DOHH2 (cell line): ENCODE measurements around the gene SIRT2.
A peak's percentile ranks its signal among the peaks of the same experiment; 100 is the strongest.

Experiments
- H3F3A ChIP-seq: fragments of 200-600 bp; sonication (generic), shearing (Covaris generic); 2 replicates; pipeline ENCODE4 v1.6.0; 2016; ENCODE audit warnings: antibody characterized with exemption, mild to moderate bottlenecking; ENCODE audit not compliant: control insufficient read depth, insufficient read depth
- H3K27ac ChIP-seq: fragments of 200-600 bp; sonication (generic); 2 replicates; pipeline ENCODE4 v1.5.1; 2014; ENCODE audit warnings: low read depth, mild to moderate bottlenecking, low read length, moderate library complexity
- H3K27me3 ChIP-seq: fragments of 200-600 bp; sonication (generic); 2 replicates; pipeline ENCODE4 v1.6.1; 2014; ENCODE audit warnings: mild to moderate bottlenecking, low read length, mixed read lengths; ENCODE audit not compliant: control insufficient read depth
- H3K36me3 ChIP-seq: fragments of 200-600 bp; sonication (generic); 2 replicates; pipeline ENCODE4 v1.6.1; 2014; ENCODE audit warnings: mild to moderate bottlenecking, low read length, moderate library complexity, mixed read lengths; ENCODE audit not compliant: control insufficient read depth
- H3K4me1 ChIP-seq: fragments of 200-600 bp; sonication (generic); 2 replicates; pipeline ENCODE4 v1.6.1; 2014; ENCODE audit warnings: mild to moderate bottlenecking, low read length, mixed read lengths; ENCODE audit not compliant: control insufficient read depth
- H3K4me2 ChIP-seq: fragments of 200-600 bp; sonication (generic); 2 replicates; pipeline ENCODE4 v1.6.0; 2014; ENCODE audit warnings: mild to moderate bottlenecking, low read length, moderate library complexity
- H3K4me3 ChIP-seq: fragments of 200-600 bp; sonication (generic); 2 replicates; pipeline ENCODE4 v1.5.1; 2014; ENCODE audit warnings: mild to moderate bottlenecking, low read length, mixed read lengths
- H3K79me2 ChIP-seq: fragments of 200-600 bp; sonication (generic); 2 replicates; pipeline ENCODE4 v1.6.1; 2014; ENCODE audit warnings: mild to moderate bottlenecking, low read length, mixed read lengths; ENCODE audit not compliant: control insufficient read depth
- H3K9me2 ChIP-seq: fragments of 200-600 bp; sonication (generic); replicated peaks from 2 replicates; pipeline ENCODE4 v1.6.1; 2014; ENCODE audit warnings: mild to moderate bottlenecking, low read length, mixed read lengths; ENCODE audit not compliant: control insufficient read depth
- H3K9me3 ChIP-seq: fragments of 200-600 bp; sonication (generic); 2 replicates; pipeline ENCODE4 v1.6.1; 2014; ENCODE audit warnings: antibody characterized with exemption, low read length, mixed read lengths; ENCODE audit not compliant: control insufficient read depth, insufficient read depth
- H4K20me1 ChIP-seq: fragments of 200-600 bp; sonication (generic); 2 replicates; pipeline ENCODE4 v1.6.0; 2014; ENCODE audit warnings: low read depth, mild to moderate bottlenecking, antibody characterized with exemption, low read length, moderate library complexity; ENCODE audit not compliant: control insufficient read depth, insufficient read depth
- CTCF ChIP-seq: fragments of 200-600 bp; sonication (generic); IDR thresholded peaks from one replicate; pipeline ENCODE4 v1.5.1; 2014; ENCODE audit warnings: antibody characterized with exemption, mild to moderate bottlenecking, low read depth, low read length; ENCODE audit not compliant: poor library complexity, severe bottlenecking
- EZH2phosphoT487 ChIP-seq: fragments of 200-600 bp; sonication (generic); IDR thresholded peaks from 2 replicates; pipeline ENCODE4 v1.6.1; 2017; ENCODE audit warnings: borderline replicate concordance, mild to moderate bottlenecking, antibody characterized with exemption, low read length, moderate library complexity, mixed read lengths

The SIRT2 gene

GRCh38 chr19:38898788-38899446 lies 501 bp downstream of the SIRT2 start:
- H3K4me2 ChIP-seq = peak overlapping the region; percentile 88
- peaks cover 5% of the 10 kb centered on the region for H3K9me3 ChIP-seq
- H3K9me2 ChIP-seq = no peaks in the 10 kb centered on the region
- no peaks in the 10 kb centered on the region for H4K20me1 ChIP-seq
- peaks cover 20% of the 10 kb centered on the region for H3K4me1 ChIP-seq
- no peak overlapping the region for H3K27ac ChIP-seq
- H3K4me3 ChIP-seq = peak overlapping the region; percentile 93
- peaks cover 7% of the 10 kb centered on the region for H3K36me3 ChIP-seq
- H3F3A ChIP-seq = no peaks in the 10 kb centered on the region
- TF ChIP-seq CTCF = no peak
- TF ChIP-seq EZH2phosphoT487 = no peak
- no peaks in the 10 kb centered on the region for H3K27me3 ChIP-seq
- H3K79me2 ChIP-seq = peaks cover 34% of the 10 kb centered on the region

- Histone ChIP-seq H3K79me2 (peaks cover 1% of the 10 kb centered on the region), H3K4me2 (no peak overlapping the region)
Observed at GRCh38 chr19:38894968-38895367, 4.5 kb downstream of the SIRT2 start.

DNA sequence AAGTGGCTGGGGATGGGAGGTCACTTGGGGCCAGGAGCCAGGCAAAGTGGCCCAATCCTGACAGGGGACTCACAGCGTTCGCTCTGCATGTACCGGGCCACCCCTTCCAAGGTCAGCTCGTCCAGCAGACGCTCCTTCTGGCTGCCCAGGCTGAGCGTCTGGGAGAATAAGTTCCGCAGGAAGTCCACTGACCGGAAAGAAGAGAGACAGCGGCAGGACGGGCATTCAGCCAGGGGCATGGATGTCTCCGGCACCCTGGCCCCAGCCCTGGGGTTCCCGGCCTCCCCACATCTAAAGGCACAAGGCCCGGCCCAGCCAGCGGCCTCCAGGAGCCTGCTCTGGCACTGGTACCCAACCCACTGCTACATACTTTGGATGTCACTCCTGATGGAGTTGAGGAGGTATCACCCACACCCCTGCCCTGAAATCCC lies 6.1 kb downstream of the SIRT2 start:
- Histone ChIP-seq H3F3A (no peaks in the 10 kb centered on the region), H3K27ac (no peak overlapping the region), H3K9me2 (no peaks in the 10 kb centered on the region), H3K4me3 (no peak overlapping the region), H3K9me3 (no peaks in the 10 kb centered on the region), H3K4me2 (no peak overlapping the region), H3K36me3 (no peaks in the 10 kb centered on the region; the same call in 1 of the 2 replicates), H3K27me3 (no peaks in the 10 kb centered on the region), H3K4me1 (peaks cover 2% of the 10 kb centered on the region), H4K20me1 (no peaks in the 10 kb centered on the region), H3K79me2 (no peaks in the 10 kb centered on the region)
- no peak for TF ChIP-seq CTCF
- no peak for TF ChIP-seq EZH2phosphoT487

More at GRCh38 chr19:38894968-38895367, 4.5 kb downstream of the SIRT2 start:
- Histone ChIP-seq H3K9me2 (no peaks in the 10 kb centered on the region), H3K36me3 (no peaks in the 10 kb centered on the region), H3K27me3 (no peaks in the 10 kb centered on the region), H4K20me1 (no peaks in the 10 kb centered on the region), H3F3A (no peaks in the 10 kb centered on the region), H3K27ac (no peak overlapping the region), H3K9me3 (no peaks in the 10 kb centered on the region), H3K4me1 (peaks cover 10% of the 10 kb centered on the region), H3K4me3 (no peak overlapping the region)
- no peak for TF ChIP-seq CTCF
- no peak for TF ChIP-seq EZH2phosphoT487
